Left ventricle myocardium superior (tissue), 1 donor: ENCODE results near the gene CDC42BPB. TPM values are rescaled to one million over a fixed set of nuclear protein-coding genes. Genes with fewer than 3 reads are reported as not detected.
"Not testable (repeated sequence)": the region's sequence is repeated elsewhere in the genome, so short reads cannot be mapped to it uniquely, and the experiment has no call there.

Experiments
- ATAC-seq: fragments of 200-7000 bp; cut with Tn5 transposase; one replicate; pipeline ENCODE4 v1.9.1; 2020; ENCODE audit warnings: mild to moderate bottlenecking, moderate library complexity
- DNase-seq: peaks from one replicate; pipeline ENCODE4 v3.0.0-alpha.2; 2020
- intact Hi-C: fragments of 100-400 bp; cut with micrococcal nuclease; formaldehyde crosslinking; loops from one replicate; pipeline ENCODE4 v1.11.0; 2022
- total RNA-seq: library from RNA; stranded (reverse); fragmentation: NEBNext Ultra II Directional; extraction: Animal tissue kit (Norgen Biotek cat#: 25700); gene quantifications from one replicate; pipeline ENCODE4 v1.2.1, GENCODE V29; 2021
- donor health status: DM: no; HTN: yes; CAD: no; lungs with severe emphysema.

CDC42BPB gene
- total RNA-seq, 1 donor from 2014 or later = 75.1 TPM

GRCh38 chr14:103058164-103059055, 1.1 kb upstream of the CDC42BPB start:
- peak; percentile 34 for ATAC-seq
- no peak for DNase-seq
- intact Hi-C loops = no loop called here

DNA sequence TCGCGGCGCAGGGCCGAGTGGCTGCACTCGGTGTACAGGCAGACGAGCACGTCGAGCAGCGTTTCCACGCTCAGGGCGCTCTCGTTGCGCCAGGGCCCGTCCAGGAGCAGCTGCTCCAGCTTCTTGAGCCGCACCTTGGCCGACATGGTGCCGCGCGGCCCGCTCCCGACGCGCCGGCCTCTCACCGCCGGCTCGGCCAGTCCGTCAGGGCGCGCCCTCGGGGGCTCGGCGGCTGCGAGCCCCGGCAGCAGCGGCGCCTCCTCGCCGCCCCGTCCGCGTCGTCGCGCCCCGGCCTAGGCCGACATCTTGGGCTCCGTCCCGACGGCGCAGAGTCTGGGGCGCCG, 349 bp downstream of the CDC42BPB start:
- intact Hi-C loops = no loop called here
- ATAC-seq (no peak), DNase-seq (peak; percentile 61)

DNA sequence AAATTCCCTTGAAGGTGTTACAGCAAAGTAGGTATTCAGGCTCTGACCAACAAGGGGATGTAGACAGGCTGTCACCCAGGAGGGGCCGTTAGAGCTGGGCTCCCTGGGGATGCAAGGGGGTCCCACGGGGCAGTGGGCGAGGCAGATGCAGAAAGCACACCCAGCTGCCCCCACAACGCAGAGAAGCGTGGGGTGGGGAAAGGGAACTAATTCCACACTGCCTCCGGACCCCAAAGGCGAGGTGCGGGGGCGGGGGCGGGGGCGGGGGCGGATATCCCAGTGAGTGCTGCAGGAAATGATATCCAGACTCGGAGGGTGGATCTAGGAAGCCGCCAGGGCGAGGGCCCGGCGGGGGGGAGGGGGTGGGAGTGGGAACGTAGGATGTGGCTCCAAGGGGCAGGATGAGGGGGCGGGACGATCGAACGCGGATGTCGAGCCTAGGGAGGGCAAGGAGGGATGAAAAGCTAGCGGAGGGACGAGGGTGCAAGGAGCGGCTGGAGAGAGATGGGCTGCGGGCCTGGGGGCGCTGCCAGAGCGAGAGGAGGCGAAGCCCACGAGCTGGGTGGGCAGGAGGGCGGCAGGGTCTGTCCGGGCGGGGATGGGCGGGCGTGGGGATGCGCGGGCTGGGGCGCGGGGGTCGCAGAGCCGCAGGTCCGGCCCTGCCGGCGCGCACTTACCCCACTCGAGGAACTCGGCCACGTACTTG, 874 bp downstream of the CDC42BPB start:
- peak; percentile 85 for DNase-seq
- intact Hi-C loops = no loop called here
- ATAC-seq = peak; percentile 39

DNA sequence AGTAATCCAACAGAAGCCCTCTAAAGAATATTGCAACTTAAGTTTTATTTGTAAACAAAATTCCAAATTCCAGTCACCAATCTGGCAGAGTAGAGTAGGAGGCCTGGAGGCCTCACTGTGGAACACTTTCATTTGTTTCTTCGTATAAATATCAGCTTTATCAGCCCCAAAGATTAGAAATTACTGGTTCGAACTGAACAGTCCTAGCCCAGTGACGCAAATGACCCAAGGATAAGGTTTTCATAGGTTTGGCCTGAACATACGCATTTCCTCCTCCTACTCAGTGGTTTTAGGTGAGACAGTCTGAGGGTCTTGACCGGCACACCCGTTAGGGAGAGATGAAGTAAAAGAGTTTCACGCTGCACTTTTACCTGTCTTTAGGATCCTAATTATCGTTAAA, 1.7 kb downstream of the CDC42BPB start:
- DNase-seq (no peak), ATAC-seq (no peak)
- intact Hi-C loops = no loop called here

- ATAC-seq (no peak), DNase-seq (no peak)
- intact Hi-C loops = no loop called here
These were observed 4.9 kb downstream of the CDC42BPB start for GRCh38 chr14:103052407-103052806.

- ATAC-seq (no peak), DNase-seq (no peak)
- intact Hi-C loops = no loop called here
These were observed 6.4 kb downstream of the CDC42BPB start for GRCh38 chr14:103050935-103051334.

- DNase-seq, intact Hi-C loops, ATAC-seq: not testable (repeated sequence)
These were observed 9.9 kb downstream of the CDC42BPB start for GRCh38 chr14:103047453-103047852.

- intact Hi-C loops = no loop called here
- no peak for ATAC-seq
- DNase-seq = no peak
These were observed 11.9 kb downstream of the CDC42BPB start for GRCh38 chr14:103045371-103045869.

DNA sequence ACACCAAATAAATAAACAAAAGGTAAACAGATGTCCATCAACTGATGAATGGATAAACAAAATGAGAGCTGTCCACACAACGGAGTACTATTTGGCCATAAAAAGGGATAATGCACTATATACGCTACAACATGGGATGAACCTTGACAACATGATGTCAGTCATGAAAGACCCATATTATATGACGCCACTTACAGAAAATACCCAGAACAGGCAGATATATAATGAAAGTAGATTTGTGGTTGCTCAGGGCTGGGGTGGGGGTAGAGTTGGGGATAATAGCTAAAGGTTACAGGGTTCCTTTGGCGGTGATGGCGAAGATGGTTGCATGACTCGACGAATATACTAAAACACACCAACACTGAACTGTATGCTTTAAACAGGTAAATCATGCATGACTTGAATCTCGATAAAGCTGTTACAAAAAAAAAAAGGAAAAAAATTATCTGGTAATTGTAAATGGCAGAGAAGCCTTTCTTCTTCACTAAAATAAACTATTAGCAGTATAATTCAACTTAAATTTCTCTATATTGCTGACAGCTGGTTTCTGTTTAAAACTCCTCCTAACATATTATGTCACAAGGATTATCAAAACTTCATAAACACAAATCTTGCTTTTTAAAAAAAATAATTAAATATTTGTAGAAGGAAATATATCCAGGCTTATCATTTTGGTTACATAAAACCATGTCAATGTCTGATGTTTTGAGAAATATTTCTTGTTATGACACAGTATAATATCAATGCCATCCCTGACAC, 13.9 kb downstream of the CDC42BPB start:
- no peak for ATAC-seq
- DNase-seq = no peak
- intact Hi-C loops = no loop called here

DNA sequence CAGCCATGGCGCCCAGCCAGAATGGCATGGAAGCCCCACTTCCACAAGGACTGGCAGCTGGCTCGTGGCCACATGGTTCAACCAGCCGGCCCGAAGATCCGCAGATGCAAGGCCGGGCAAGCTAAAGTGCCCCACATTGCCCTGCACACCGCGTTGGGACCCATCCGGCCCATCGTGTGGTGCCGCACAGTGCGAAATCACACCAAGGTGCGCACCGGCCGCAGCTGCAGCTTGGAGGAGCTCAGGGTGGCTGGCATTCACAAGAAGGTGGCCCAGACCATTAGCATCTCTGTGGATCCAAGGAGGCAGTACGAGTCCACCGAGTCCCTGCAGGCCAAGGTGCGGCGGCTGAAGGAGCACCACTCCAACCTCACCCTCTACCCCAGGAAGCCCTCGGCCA, 15.9 kb downstream of the CDC42BPB start:
- intact Hi-C loops = no loop called here
- ATAC-seq (no peak), DNase-seq (peak; percentile 32)

- ATAC-seq (no peak), DNase-seq (no peak)
- intact Hi-C loops = no loop called here
These were observed 23.7 kb downstream of the CDC42BPB start for GRCh38 chr14:103033681-103034096.

- intact Hi-C loops = no loop called here
- peak; percentile 39 for ATAC-seq
- DNase-seq = no peak
These were observed 25.4 kb downstream of the CDC42BPB start for GRCh38 chr14:103031956-103032355.

- intact Hi-C loops = no loop called here
- ATAC-seq (peak; percentile 22), DNase-seq (no peak)
These were observed 25.8 kb downstream of the CDC42BPB start for GRCh38 chr14:103031566-103031911.

GRCh38 chr14:103030741-103031565, 26.4 kb downstream of the CDC42BPB start:
- DNase-seq (no peak), ATAC-seq (peak; percentile 36)
- intact Hi-C loops = no loop called here

DNA sequence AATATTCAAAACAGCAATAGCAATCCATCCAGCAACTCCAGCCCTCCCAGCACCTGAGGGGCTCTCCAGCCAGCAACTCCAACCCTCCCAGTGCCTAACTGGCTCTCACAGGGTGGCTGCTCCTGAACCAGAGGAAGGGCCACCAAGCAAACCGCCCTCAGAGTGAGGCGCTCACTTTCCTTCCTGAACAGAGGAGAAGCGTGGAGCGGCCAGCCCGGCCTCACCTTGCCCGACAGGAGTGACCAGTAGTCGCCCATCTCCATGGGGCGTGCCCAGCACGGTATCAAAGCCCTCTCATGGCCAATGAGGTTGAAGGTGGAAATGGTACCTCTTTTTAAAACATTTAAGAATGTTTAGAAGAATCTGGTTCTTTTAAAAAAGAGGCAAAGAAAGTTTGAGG, 27.4 kb downstream of the CDC42BPB start:
- ATAC-seq = no peak
- no peak for DNase-seq
- intact Hi-C loops = no loop called here

DNA sequence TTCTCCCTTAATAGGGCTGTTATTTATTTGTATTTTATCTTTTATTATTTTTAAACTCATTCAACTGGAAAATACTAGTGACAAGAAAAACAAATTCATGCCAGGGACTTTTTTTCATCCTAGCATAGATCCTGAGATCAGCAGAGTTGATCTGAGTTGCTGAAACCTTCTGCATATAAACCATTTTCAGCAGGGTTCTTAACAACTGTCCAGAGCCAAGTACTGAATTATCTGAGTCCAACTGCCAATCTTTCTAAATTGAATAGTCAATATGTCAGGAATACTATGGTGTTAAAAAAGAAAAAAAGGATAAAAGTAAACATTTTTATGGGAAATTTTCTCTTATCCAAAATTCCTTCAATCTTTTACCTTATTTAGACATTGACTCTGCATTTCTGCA, 28.6 kb downstream of the CDC42BPB start:
- ATAC-seq (no peak), DNase-seq (no peak)
- intact Hi-C loops = no loop called here

GRCh38 chr14:103028161-103028767, 29.1 kb downstream of the CDC42BPB start:
- ATAC-seq (no peak), DNase-seq (no peak)
- intact Hi-C loops = no loop called here

GRCh38 chr14:103027451-103027850, 29.9 kb downstream of the CDC42BPB start:
- DNase-seq (no peak), ATAC-seq (no peak)
- intact Hi-C loops = no loop called here

- intact Hi-C loops = no loop called here
- no peak for DNase-seq
- ATAC-seq = no peak
These were observed 30.4 kb downstream of the CDC42BPB start for GRCh38 chr14:103026988-103027387.
